Activated CD4-positive, alpha-beta memory T cell treated with anti-CD3 and anti-CD28 coated beads for 36 hours (primary cell): ENCODE measurements around the gene ZDHHC3. TPM values are rescaled to one million over a fixed set of nuclear protein-coding genes. Genes with fewer than 3 reads are reported as not detected.

Experiments used
- CTCF ChIA-PET: fragments of 350-600 bp; sonication (Branson Sonifier 250); formaldehyde crosslinking; loops from one replicate; lab custom pipeline; 2021; ENCODE audit warnings: antibody characterized with exemption, inconsistent platforms; lab: Charles Lee
- POLR2A ChIA-PET: fragments of 350-600 bp; sonication (Branson Sonifier 250); formaldehyde crosslinking; loops from one replicate; lab custom pipeline; 2021; ENCODE audit warnings: antibody characterized with exemption; lab: Charles Lee
- DNase-seq: peaks from one replicate; pipeline ENCODE4 v3.0.0-alpha.2; 2020
- H3K27ac Mint-ChIP-seq: one replicate; pipeline ENCODE4 v1.8.0; 2021; ENCODE audit warnings: mixed read lengths
- H3K27me3 Mint-ChIP-seq: one replicate; pipeline ENCODE4 v1.8.0; 2021; ENCODE audit warnings: mixed read lengths
- H3K36me3 Mint-ChIP-seq: one replicate; pipeline ENCODE4 v1.8.0; 2021; ENCODE audit warnings: mixed read lengths
- H3K4me1 Mint-ChIP-seq: one replicate; pipeline ENCODE4 v1.8.0; 2021; ENCODE audit warnings: low read depth, mixed read lengths
- H3K4me3 Mint-ChIP-seq: one replicate; pipeline ENCODE4 v1.8.0; 2021; ENCODE audit warnings: mild to moderate bottlenecking, mixed read lengths
- H3K9me3 Mint-ChIP-seq: one replicate; pipeline ENCODE4 v1.8.0; 2021; ENCODE audit warnings: mixed read lengths
- intact Hi-C: fragments of 100-400 bp; cut with micrococcal nuclease; formaldehyde crosslinking; loops from one replicate; pipeline ENCODE4 v1.15.1; 2023
- total RNA-seq, 2 experiments: library from RNA; stranded (reverse); gene quantifications; one replicate each; pipeline ENCODE4 v1.2.3, GENCODE V29; 2021

ZDHHC3 gene
- total RNA-seq, 2 experiments from 2014 or later: 26.9 to 34.8 TPM

- Mint-ChIP-seq H3K27ac (no peak overlapping the region), H3K4me3 (no peak overlapping the region), H3K9me3 (no peaks in the 10 kb centered on the region), H3K27me3 (no peaks in the 10 kb centered on the region), H3K4me1 (no peaks in the 10 kb centered on the region), H3K36me3 (peaks cover 16% of the 10 kb centered on the region)
- DNase-seq: no peak
- ChIA-PET POLR2A (no interaction called here), CTCF (interaction anchor here (2.2 kb wide), 1 partner anchor 10 kb away, joined by 12 read pairs; no protein-coding TSS in a partner anchor)
- intact Hi-C loops: no loop called here
These were observed 52.1 kb downstream of the ZDHHC3 start for GRCh38 chr3:44923632-44924456.

- intact Hi-C loops: no loop called here
- no peak overlapping the region for H3K4me3 Mint-ChIP-seq
- no peak overlapping the region for H3K27ac Mint-ChIP-seq
- no peak for DNase-seq
- H3K27me3 Mint-ChIP-seq: no peaks in the 10 kb centered on the region
- H3K36me3 Mint-ChIP-seq: peaks cover 7% of the 10 kb centered on the region
- ChIA-PET CTCF (no interaction called here), POLR2A (no interaction called here)
- no peaks in the 10 kb centered on the region for H3K9me3 Mint-ChIP-seq
- no peaks in the 10 kb centered on the region for H3K4me1 Mint-ChIP-seq
These were observed 55.9 kb downstream of the ZDHHC3 start for GRCh38 chr3:44920081-44920480.

GRCh38 chr3:44918581-44918980 is 57.4 kb downstream of the ZDHHC3 start:
- CTCF ChIA-PET: no interaction called here
- no peak overlapping the region for H3K4me3 Mint-ChIP-seq
- intact Hi-C loops: no loop called here
- H3K27ac Mint-ChIP-seq: no peak overlapping the region
- no peaks in the 10 kb centered on the region for H3K4me1 Mint-ChIP-seq
- no peaks in the 10 kb centered on the region for H3K27me3 Mint-ChIP-seq
- DNase-seq: no peak
- H3K36me3 Mint-ChIP-seq: peaks cover 7% of the 10 kb centered on the region
- no peaks in the 10 kb centered on the region for H3K9me3 Mint-ChIP-seq
- POLR2A ChIA-PET: no interaction called here

GRCh38 chr3:44918087-44918486 is 57.9 kb downstream of the ZDHHC3 start:
- no peaks in the 10 kb centered on the region for H3K4me1 Mint-ChIP-seq
- peaks cover 7% of the 10 kb centered on the region for H3K36me3 Mint-ChIP-seq

GRCh38 chr3:44915702-44916438 is 60.1 kb downstream of the ZDHHC3 start:
- Mint-ChIP-seq H3K36me3 (peaks cover 4% of the 10 kb centered on the region), H3K4me3 (no peak overlapping the region), H3K9me3 (no peaks in the 10 kb centered on the region), H3K27me3 (peaks cover 6% of the 10 kb centered on the region), H3K27ac (no peak overlapping the region), H3K4me1 (no peaks in the 10 kb centered on the region)
- no peak for DNase-seq
- ChIA-PET CTCF (interaction anchor here (0.6 to 5.0 kb wide), 3 partner anchors 9 to 383 kb away, joined by 3 to 59 read pairs (median 5); no protein-coding TSS in a partner anchor), POLR2A (no interaction called here)
- intact Hi-C loops: no loop called here

More at GRCh38 chr3:44918087-44918486, 57.9 kb downstream of the ZDHHC3 start:
- no peaks in the 10 kb centered on the region for H3K27me3 Mint-ChIP-seq
- H3K4me3 Mint-ChIP-seq: no peak overlapping the region
- ChIA-PET POLR2A (no interaction called here), CTCF (no interaction called here)
- H3K9me3 Mint-ChIP-seq: no peaks in the 10 kb centered on the region
- no peak overlapping the region for H3K27ac Mint-ChIP-seq
- intact Hi-C loops: no loop called here
- DNase-seq: no peak

- peaks cover 16% of the 10 kb centered on the region for H3K27me3 Mint-ChIP-seq
- H3K27ac Mint-ChIP-seq: no peak overlapping the region
- ChIA-PET POLR2A (no interaction called here), CTCF (interaction anchor here (1.0 to 5.0 kb wide), 11 partner anchors 9 to 404 kb away, joined by 3 to 59 read pairs (median 5); partner anchors contain the start of genes KIAA1143, KIF15 and ZKSCAN7)
- intact Hi-C loops: loop anchor here (1.0 to 5.0 kb wide), 2 partner anchors 153 to 382 kb away; partner anchors contain the start of genes KIAA1143 and KIF15
- no peaks in the 10 kb centered on the region for H3K36me3 Mint-ChIP-seq
- no peaks in the 10 kb centered on the region for H3K4me1 Mint-ChIP-seq
- no peak overlapping the region for H3K4me3 Mint-ChIP-seq
- peaks cover 2% of the 10 kb centered on the region for H3K9me3 Mint-ChIP-seq
- DNase-seq: no peak
These were observed 61.0 kb downstream of the ZDHHC3 start for GRCh38 chr3:44914936-44915335.

- H3K36me3 Mint-ChIP-seq: no peaks in the 10 kb centered on the region
- peaks cover 23% of the 10 kb centered on the region for H3K27me3 Mint-ChIP-seq
- CTCF ChIA-PET: interaction anchor here (0.8 to 5.0 kb wide), 18 partner anchors 10 to 590 kb away, joined by 3 to 59 read pairs (median 4); partner anchors contain the start of genes KIAA1143, KIF15 and ZKSCAN7
- intact Hi-C loops: loop anchor here (1.0 to 5.0 kb wide), 2 partner anchors 152 to 381 kb away; partner anchors contain the start of genes KIAA1143 and KIF15
- H3K4me3 Mint-ChIP-seq: no peak overlapping the region
- H3K9me3 Mint-ChIP-seq: peaks cover 2% of the 10 kb centered on the region
- no peak overlapping the region for H3K27ac Mint-ChIP-seq
- no peaks in the 10 kb centered on the region for H3K4me1 Mint-ChIP-seq
- peak; percentile 73 for DNase-seq
- POLR2A ChIA-PET: no interaction called here
These were observed 62.0 kb downstream of the ZDHHC3 start for GRCh38 chr3:44913868-44914468.

- Mint-ChIP-seq H3K36me3 (peaks cover 2% of the 10 kb centered on the region), H3K9me3 (peaks cover 2% of the 10 kb centered on the region), H3K4me3 (no peak overlapping the region), H3K27me3 (peaks cover 35% of the 10 kb centered on the region), H3K27ac (no peak overlapping the region), H3K4me1 (no peaks in the 10 kb centered on the region)
- POLR2A ChIA-PET: no interaction called here
- CTCF ChIA-PET: interaction anchor here (5.0 kb wide), 1 partner anchor 377 kb away, joined by 59 read pairs; no protein-coding TSS in a partner anchor
- intact Hi-C loops: loop anchor here (5.0 kb wide), 1 partner anchor 148 kb away; the partner anchor contains the start of genes KIAA1143 and KIF15
- no peak for DNase-seq
These were observed 65.3 kb downstream of the ZDHHC3 start for GRCh38 chr3:44910693-44911092.

- DNase-seq: no peak
- ChIA-PET CTCF (interaction anchor here (1.4 kb wide), 1 partner anchor 376 kb away, joined by 6 read pairs; no protein-coding TSS in a partner anchor), POLR2A (no interaction called here)
- H3K36me3 Mint-ChIP-seq: peaks cover 2% of the 10 kb centered on the region
- H3K4me1 Mint-ChIP-seq: no peaks in the 10 kb centered on the region
- H3K4me3 Mint-ChIP-seq: no peak overlapping the region
- H3K27me3 Mint-ChIP-seq: peaks cover 35% of the 10 kb centered on the region
- H3K9me3 Mint-ChIP-seq: peaks cover 2% of the 10 kb centered on the region
- H3K27ac Mint-ChIP-seq: no peak overlapping the region
- intact Hi-C loops: no loop called here
These were observed 66.9 kb downstream of the ZDHHC3 start for GRCh38 chr3:44909063-44909462.

- peaks cover 2% of the 10 kb centered on the region for H3K36me3 Mint-ChIP-seq
- intact Hi-C loops: no loop called here
- no peaks in the 10 kb centered on the region for H3K4me1 Mint-ChIP-seq
- no peak overlapping the region for H3K27ac Mint-ChIP-seq
- DNase-seq: no peak
- peaks cover 2% of the 10 kb centered on the region for H3K9me3 Mint-ChIP-seq
- H3K27me3 Mint-ChIP-seq: peaks cover 37% of the 10 kb centered on the region
- no peak overlapping the region for H3K4me3 Mint-ChIP-seq
- ChIA-PET CTCF (interaction anchor here (0.8 to 1.0 kb wide), 2 partner anchors 8 to 375 kb away, joined by 3 to 4 read pairs; no protein-coding TSS in a partner anchor), POLR2A (no interaction called here)
These were observed 68.4 kb downstream of the ZDHHC3 start for GRCh38 chr3:44907612-44908011.

- CTCF ChIA-PET: interaction anchor here (0.8 kb wide), 1 partner anchor 9 kb away, joined by 3 read pairs; no protein-coding TSS in a partner anchor
- H3K9me3 Mint-ChIP-seq: peaks cover 2% of the 10 kb centered on the region
- peaks cover 2% of the 10 kb centered on the region for H3K36me3 Mint-ChIP-seq
- no peak overlapping the region for H3K4me3 Mint-ChIP-seq
- peaks cover 39% of the 10 kb centered on the region for H3K27me3 Mint-ChIP-seq
- H3K27ac Mint-ChIP-seq: no peak overlapping the region
- intact Hi-C loops: no loop called here
- DNase-seq: peak; percentile 44
- POLR2A ChIA-PET: no interaction called here
- no peaks in the 10 kb centered on the region for H3K4me1 Mint-ChIP-seq
These were observed 69.0 kb downstream of the ZDHHC3 start for GRCh38 chr3:44906997-44907396.
